Osteoblast (primary cell): ENCODE measurements around the gene NOS1AP. TPM values are rescaled to one million over a fixed set of nuclear protein-coding genes. Genes with fewer than 3 reads are reported as not detected.
A peak's percentile ranks its signal among the peaks of the same experiment; 100 is the strongest.

Experiments
- DNase-seq: peaks from one replicate; pipeline ENCODE4 v3.0.0; 2011; ENCODE audit warnings: low spot score, mixed read lengths; ENCODE audit not compliant: insufficient read length; ENCODE audit errors: missing footprints
- H2AFZ ChIP-seq: 2 replicates; pipeline ENCODE4 v1.6.0; 2011; ENCODE audit warnings: mild to moderate bottlenecking, low read length
- H3K27ac ChIP-seq: 2 replicates; pipeline ENCODE4 v1.5.1; 2011; ENCODE audit warnings: mild to moderate bottlenecking, low read depth, low read length, moderate library complexity
- H3K27me3 ChIP-seq: 2 replicates; pipeline ENCODE4 v1.6.0; 2012; ENCODE audit warnings: mild to moderate bottlenecking, control low read depth, inconsistent platforms, low read length, moderate library complexity; ENCODE audit not compliant: insufficient read depth
- H3K36me3 ChIP-seq: 2 replicates; pipeline ENCODE4 v1.5.1; 2011; ENCODE audit warnings: mild to moderate bottlenecking, low read length, control low read depth, moderate library complexity; ENCODE audit not compliant: insufficient read depth
- H3K4me1 ChIP-seq: 2 replicates; pipeline ENCODE4 v1.5.1; 2011; ENCODE audit warnings: mild to moderate bottlenecking, low read length, control low read depth, moderate library complexity; ENCODE audit not compliant: insufficient read depth
- H3K4me2 ChIP-seq: 2 replicates; pipeline ENCODE4 v1.6.0; 2011; ENCODE audit warnings: mild to moderate bottlenecking, low read length; ENCODE audit not compliant: insufficient read depth
- H3K4me3 ChIP-seq: fragments of 200-600 bp; sonication (generic); 3 replicates; pipeline ENCODE4 v1.5.1; 2012; ENCODE audit warnings: mild to moderate bottlenecking, low read length, inconsistent platforms; ENCODE audit not compliant: insufficient read depth
- H3K79me2 ChIP-seq: 2 replicates; pipeline ENCODE4 v1.6.0; 2012; ENCODE audit warnings: mild to moderate bottlenecking, low read length, control low read depth, inconsistent platforms; ENCODE audit not compliant: insufficient read depth
- H3K9me3 ChIP-seq: 2 replicates; pipeline ENCODE4 v1.5.1; 2011; ENCODE audit warnings: low read depth, low read length, control low read depth
- H4K20me1 ChIP-seq: 2 replicates; pipeline ENCODE4 v1.6.0; 2012; ENCODE audit warnings: mild to moderate bottlenecking, low read length, control low read depth; ENCODE audit not compliant: insufficient read depth
- total RNA-seq: library from RNA; depleted of rRNA; stranded (reverse); fragments of >200 nt; gene quantifications from 2 replicates; pipeline ENCODE4 v1.2.3, GENCODE V29; 2012
- TF ChIP-seq, protein P1 (sequence below): IDR thresholded peaks from 2 replicates; pipeline ENCODE4 v1.5.1; 2011; ENCODE audit warnings: mild to moderate bottlenecking, low read depth, low read length, moderate library complexity; ENCODE audit errors: extremely low read depth

Gene NOS1AP
- total RNA-seq, 1 donor: not detected

DNA sequence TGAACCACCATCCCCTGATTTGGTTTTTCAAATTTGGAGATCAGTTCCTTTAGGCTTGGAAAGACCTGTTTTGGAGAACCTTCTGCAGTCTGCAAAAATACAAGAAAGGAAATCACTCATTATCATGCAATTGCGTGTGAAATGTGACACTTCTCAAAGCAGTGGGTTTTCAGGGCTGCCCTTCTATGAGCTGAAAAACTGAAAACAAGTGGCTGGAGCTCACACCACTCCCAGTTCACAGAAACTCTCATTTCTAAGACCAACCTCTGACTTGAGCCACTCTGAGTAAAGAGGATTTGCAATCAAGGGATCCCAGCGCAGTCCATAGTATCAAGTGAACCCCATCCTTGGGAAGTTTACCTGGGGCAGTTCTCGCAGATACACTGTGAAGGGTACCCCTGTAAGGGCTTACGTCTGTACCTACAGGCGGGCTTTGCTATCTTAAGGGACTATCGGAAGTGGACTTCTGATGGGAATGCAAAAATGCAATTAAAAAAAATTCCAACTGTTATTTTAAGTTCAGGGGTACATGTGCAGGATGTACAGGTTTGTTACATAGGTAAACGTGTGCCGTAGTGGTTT is 329.6 kb downstream of the NOS1AP start:
- Histone ChIP-seq H3K27ac (no peak overlapping the region), H3K27me3 (peaks cover 27% of the 10 kb centered on the region), H3K4me2 (no peak overlapping the region), H3K36me3 (no peaks in the 10 kb centered on the region), H3K4me3 (no peak overlapping the region), H4K20me1 (no peaks in the 10 kb centered on the region), H3K4me1 (no peaks in the 10 kb centered on the region), H2AFZ (no peak overlapping the region), H3K9me3 (no peaks in the 10 kb centered on the region), H3K79me2 (no peaks in the 10 kb centered on the region)
- TF ChIP-seq, protein P1, sequence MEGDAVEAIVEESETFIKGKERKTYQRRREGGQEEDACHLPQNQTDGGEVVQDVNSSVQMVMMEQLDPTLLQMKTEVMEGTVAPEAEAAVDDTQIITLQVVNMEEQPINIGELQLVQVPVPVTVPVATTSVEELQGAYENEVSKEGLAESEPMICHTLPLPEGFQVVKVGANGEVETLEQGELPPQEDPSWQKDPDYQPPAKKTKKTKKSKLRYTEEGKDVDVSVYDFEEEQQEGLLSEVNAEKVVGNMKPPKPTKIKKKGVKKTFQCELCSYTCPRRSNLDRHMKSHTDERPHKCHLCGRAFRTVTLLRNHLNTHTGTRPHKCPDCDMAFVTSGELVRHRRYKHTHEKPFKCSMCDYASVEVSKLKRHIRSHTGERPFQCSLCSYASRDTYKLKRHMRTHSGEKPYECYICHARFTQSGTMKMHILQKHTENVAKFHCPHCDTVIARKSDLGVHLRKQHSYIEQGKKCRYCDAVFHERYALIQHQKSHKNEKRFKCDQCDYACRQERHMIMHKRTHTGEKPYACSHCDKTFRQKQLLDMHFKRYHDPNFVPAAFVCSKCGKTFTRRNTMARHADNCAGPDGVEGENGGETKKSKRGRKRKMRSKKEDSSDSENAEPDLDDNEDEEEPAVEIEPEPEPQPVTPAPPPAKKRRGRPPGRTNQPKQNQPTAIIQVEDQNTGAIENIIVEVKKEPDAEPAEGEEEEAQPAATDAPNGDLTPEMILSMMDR: no peak
- no peak for DNase-seq

DNA sequence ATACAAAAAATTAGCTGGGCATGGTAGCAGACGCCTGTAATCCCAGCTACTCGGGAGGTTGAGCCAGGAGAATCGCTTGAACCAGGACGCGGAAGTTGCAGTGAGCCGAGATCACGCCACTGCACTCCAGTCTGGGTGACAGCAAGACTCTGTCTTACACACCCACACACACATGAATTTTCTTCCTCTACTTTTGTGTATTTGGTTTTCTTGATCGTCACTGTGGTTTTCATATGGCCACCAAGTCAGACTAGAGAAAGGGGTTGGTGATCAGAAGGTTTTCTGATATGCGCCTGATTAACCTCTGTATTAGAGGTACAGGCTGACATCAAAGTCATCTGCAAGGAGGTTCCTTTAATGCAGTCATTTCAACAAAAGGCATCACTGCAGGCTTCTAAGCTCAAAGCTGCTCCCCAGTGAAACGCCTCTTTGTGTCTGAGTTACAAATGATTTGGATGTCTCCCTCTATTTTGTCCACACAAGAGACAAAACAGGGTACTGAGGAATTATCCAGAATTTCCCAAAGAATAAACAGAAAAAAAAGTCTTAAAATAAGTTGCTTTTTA is 331.4 kb downstream of the NOS1AP start:
- Histone ChIP-seq H3K9me3 (no peaks in the 10 kb centered on the region), H3K79me2 (no peaks in the 10 kb centered on the region), H3K36me3 (no peaks in the 10 kb centered on the region), H3K4me2 (no peak overlapping the region), H3K4me1 (no peaks in the 10 kb centered on the region), H4K20me1 (no peaks in the 10 kb centered on the region), H2AFZ (no peak overlapping the region), H3K4me3 (no peak overlapping the region), H3K27ac (no peak overlapping the region), H3K27me3 (peaks cover 27% of the 10 kb centered on the region)
- TF ChIP-seq, protein P1: no peak
- no peak for DNase-seq

DNA sequence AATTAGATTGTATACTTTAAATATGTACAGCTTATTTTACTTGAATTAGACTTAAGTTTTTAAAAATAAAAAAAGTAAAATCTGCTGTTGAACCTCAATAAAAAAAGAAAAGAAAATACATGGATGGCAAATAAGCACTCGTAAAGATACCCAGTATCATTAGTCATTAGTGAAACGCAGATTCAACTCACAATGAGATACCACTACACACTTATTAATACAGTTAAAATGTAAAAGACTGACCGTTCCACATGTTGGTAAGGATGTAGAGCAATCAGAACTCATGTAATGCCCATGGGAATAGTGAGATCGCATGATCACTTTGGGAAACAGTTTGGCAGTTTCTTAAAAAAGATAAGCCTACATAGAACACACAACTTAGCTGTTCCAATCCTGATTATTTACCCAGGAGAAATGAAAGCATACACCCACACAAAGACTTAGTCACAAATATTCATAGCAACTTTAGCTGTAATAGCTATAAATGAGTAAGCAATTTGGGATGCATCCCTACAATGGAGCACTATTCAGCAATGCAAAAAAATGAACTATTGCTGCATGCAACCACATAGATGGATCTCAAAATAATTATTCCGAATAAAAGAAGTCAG is 335.2 kb downstream of the NOS1AP start:
- H3K27me3 ChIP-seq: no peaks in the 10 kb centered on the region
- peak overlapping the region; percentile 56 for H3K27ac ChIP-seq
- no peaks in the 10 kb centered on the region for H3K36me3 ChIP-seq
- TF ChIP-seq, protein P1: no peak
- no peaks in the 10 kb centered on the region for H3K79me2 ChIP-seq
- H2AFZ ChIP-seq: no peak overlapping the region
- DNase-seq: no peak
- no peaks in the 10 kb centered on the region for H3K9me3 ChIP-seq
- H3K4me3 ChIP-seq: no peak overlapping the region
- no peaks in the 10 kb centered on the region for H3K4me1 ChIP-seq
- H3K4me2 ChIP-seq: peak overlapping the region; percentile 70
- H4K20me1 ChIP-seq: no peaks in the 10 kb centered on the region

DNA sequence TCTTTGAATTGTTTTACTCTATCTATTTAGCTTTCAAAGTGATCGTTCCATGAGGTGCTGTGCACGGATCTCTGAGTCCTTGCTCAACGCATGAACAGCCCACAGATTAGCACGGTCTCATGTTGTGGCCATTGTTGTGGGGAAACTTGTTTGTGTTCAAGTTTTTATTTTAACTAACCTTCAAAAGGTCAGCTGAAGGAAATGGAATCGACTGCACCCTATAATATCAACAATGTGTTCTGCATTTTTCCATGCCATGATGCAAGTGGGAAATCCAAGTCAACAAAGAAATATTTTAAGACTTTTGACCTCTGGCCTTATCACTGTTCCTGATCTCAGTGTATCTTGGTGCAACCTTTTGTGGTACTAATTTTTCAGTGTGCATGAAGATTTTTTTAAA is 336.3 kb downstream of the NOS1AP start:
- no peak overlapping the region for H2AFZ ChIP-seq
- H3K9me3 ChIP-seq: no peaks in the 10 kb centered on the region
- H3K4me2 ChIP-seq: no peak overlapping the region
- H3K36me3 ChIP-seq: no peaks in the 10 kb centered on the region
- DNase-seq: no peak
- H3K79me2 ChIP-seq: no peaks in the 10 kb centered on the region
- no peak overlapping the region for H3K4me3 ChIP-seq
- H3K27me3 ChIP-seq: no peaks in the 10 kb centered on the region
- H4K20me1 ChIP-seq: no peaks in the 10 kb centered on the region
- H3K27ac ChIP-seq: no peak overlapping the region
- TF ChIP-seq, protein P1: no peak
- no peaks in the 10 kb centered on the region for H3K4me1 ChIP-seq
